ENCODE results near the gene CYBA. TPM values are rescaled to one million over a fixed set of nuclear protein-coding genes. Genes with fewer than 3 reads are reported as not detected.
"Not testable (repeated sequence)": the region's sequence is repeated elsewhere in the genome, so short reads cannot be mapped to it uniquely, and the experiment has no call there.

CYBA gene
- total RNA-seq, 4 donors from 2014 or later: 17.4 to 72.0 (median 38.3) TPM

- Histone ChIP-seq H3K9me3 (no peaks in the 10 kb centered on the region), H3K4me3 (no peak overlapping the region), H3K27me3 (no peaks in the 10 kb centered on the region), H3K36me3 (no peaks in the 10 kb centered on the region), H3K27ac (no peak overlapping the region), H3K4me1 (no peaks in the 10 kb centered on the region)
- TF ChIP-seq CTCF (IDR thresholded peaks at IDR 0.05): no peak
- no peak for TF ChIP-seq POLR2A (IDR thresholded peaks at IDR 0.05)
- intact Hi-C loops (cut with DNase I; ENCODE audit: low total_unique reads): no loop called here
- DNase-seq: no peak
These were observed 19.1 kb upstream of the CYBA start for GRCh38 chr16:88669980-88670379.

- H3K27me3 ChIP-seq; H3K4me3 ChIP-seq; H3K36me3 ChIP-seq; intact Hi-C loops (cut with DNase I; ENCODE audit: low total_unique reads); H3K27ac ChIP-seq; H3K4me1 ChIP-seq; H3K9me3 ChIP-seq; DNase-seq: not testable (repeated sequence)
These were observed 18.6 kb upstream of the CYBA start for GRCh38 chr16:88669493-88669892.

GRCh38 chr16:88667461-88667860 is 16.6 kb upstream of the CYBA start:
- no peaks in the 10 kb centered on the region for H3K4me1 ChIP-seq
- no peak for DNase-seq
- intact Hi-C loops (cut with DNase I; ENCODE audit: low total_unique reads): no loop called here
- no peak overlapping the region for H3K27ac ChIP-seq
- no peak for TF ChIP-seq POLR2A (IDR thresholded peaks at IDR 0.05)
- TF ChIP-seq CTCF (IDR thresholded peaks at IDR 0.05): no peak
- H3K9me3 ChIP-seq: no peaks in the 10 kb centered on the region
- no peaks in the 10 kb centered on the region for H3K36me3 ChIP-seq
- no peak overlapping the region for H3K4me3 ChIP-seq
- no peaks in the 10 kb centered on the region for H3K27me3 ChIP-seq

GRCh38 chr16:88665570-88665969 is 14.7 kb upstream of the CYBA start:
- H3K4me1 ChIP-seq: peaks cover 0 to 4% of the 10 kb centered on the region in 2 donors
- H3K9me3 ChIP-seq: no peaks in the 10 kb centered on the region
- TF ChIP-seq POLR2A (IDR thresholded peaks at IDR 0.05) (no peak), CTCF (IDR thresholded peaks at IDR 0.05) (no peak)
- intact Hi-C loops (cut with DNase I; ENCODE audit: low total_unique reads): no loop called here
- no peak for DNase-seq
- H3K27me3 ChIP-seq: no peaks in the 10 kb centered on the region
- H3K36me3 ChIP-seq: no peaks in the 10 kb centered on the region
- no peak overlapping the region for H3K4me3 ChIP-seq
- no peak overlapping the region for H3K27ac ChIP-seq

- Histone ChIP-seq H3K27ac (no peak overlapping the region), H3K36me3 (no peaks in the 10 kb centered on the region), H3K4me1 (peaks cover 0 to 4% of the 10 kb centered on the region in 2 donors), H3K4me3 (no peak overlapping the region), H3K9me3 (no peaks in the 10 kb centered on the region), H3K27me3 (no peaks in the 10 kb centered on the region)
- DNase-seq: no peak
- TF ChIP-seq CTCF (IDR thresholded peaks at IDR 0.05) (no peak), POLR2A (IDR thresholded peaks at IDR 0.05) (no peak)
- intact Hi-C loops (cut with DNase I; ENCODE audit: low total_unique reads): no loop called here
These were observed 14.3 kb upstream of the CYBA start for GRCh38 chr16:88665148-88665547.

Data from uterus (tissue), 4 donors.